Stimulated activated CD8-positive, alpha-beta memory T cell treated with anti-CD3 and anti-CD28 coated beads, Interleukin-12 subunit alpha, Interleukin-12 subunit beta, amount 100 ng/mL, for 24 hours (primary cell): ENCODE measurements around the gene NR1D1.
"Not testable (repeated sequence)": the region's sequence is repeated elsewhere in the genome, so short reads cannot be mapped to it uniquely, and the experiment has no call there.

Source experiments
- DNase-seq: peaks from one replicate; pipeline ENCODE4 v3.0.0-alpha.2; 2020; ENCODE audit errors: extremely low read depth

The NR1D1 gene

DNA sequence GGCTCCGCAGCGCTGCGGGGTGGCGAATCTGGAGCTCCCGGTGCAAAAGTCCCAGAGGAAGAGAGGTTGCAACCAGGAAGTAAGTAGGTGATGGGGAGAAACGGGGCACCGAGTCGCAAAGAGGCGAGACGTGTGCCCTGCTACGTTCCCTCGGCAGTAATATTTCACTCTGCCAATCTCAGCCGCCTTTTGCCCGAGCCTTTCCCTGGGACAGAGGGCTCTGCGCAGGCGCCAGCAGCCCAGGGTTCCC is at the start of gene NR1D1:
NR1D1 (minus strand) TSS at position 171 of the 250 bp plus-strand sequence. CDS start 495 bp downstream, outside the sequence.
- no peak for DNase-seq

DNA sequence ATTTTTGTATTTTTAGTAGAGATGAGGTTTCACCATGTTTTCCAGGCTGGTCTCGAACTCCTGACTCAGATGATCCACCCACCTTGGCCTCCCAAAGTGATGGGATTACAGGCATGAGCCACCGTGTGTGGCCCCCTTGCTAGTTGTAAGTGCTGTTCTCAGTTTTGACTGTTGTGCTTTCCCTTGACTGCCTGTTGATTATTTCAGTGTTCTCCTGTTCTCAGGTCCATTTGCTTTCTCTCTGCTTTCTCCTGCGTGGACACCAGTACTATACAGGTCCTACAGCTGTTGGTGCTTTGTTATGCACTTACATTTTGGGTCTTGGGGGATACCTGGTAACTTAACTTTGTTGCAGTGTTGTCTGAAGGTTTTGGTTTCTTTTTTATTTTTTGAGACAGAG is 48.1 kb upstream of the NR1D1 start:
- no peak for DNase-seq

DNA sequence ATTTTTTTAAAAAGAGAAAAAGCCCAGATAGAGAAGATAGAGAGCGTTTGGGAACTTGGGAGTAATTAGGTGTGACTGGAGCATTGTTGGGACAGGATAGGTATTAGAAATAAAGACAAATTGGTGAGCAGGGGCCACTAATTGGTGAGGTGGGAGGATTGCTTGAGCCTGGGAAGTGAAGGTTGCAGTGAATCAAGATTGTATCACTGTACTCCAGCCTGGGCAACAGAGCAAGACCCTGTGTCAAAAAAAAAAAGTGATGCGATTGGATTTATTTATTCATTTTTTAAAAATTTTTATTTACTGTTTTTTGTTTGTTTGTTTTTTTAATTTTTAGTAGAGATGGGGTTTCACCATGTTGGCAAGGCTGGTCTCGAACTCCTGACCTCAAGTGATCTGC is 45.1 kb upstream of the NR1D1 start:
- DNase-seq, result no peak

DNA sequence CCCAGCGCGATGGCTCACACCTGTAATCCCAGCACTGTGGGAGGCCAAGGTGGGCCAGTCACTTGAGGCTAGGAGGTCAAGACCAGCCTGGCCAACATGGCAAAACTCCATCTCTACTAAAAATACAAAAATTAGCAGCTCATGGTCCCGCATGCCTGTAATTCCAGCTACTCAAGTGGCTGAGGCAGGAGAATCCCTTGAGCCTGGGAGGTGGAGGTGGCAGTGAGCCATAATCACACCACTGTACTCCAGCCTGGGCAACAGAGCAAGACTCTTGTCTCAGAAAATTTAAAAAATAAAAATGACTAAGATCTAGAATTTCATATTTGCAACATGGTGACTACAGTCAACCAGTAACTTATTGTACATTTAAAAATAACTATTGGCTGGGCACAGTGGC is 42.8 kb upstream of the NR1D1 start:
- DNase-seq, result not testable (repeated sequence)

DNA sequence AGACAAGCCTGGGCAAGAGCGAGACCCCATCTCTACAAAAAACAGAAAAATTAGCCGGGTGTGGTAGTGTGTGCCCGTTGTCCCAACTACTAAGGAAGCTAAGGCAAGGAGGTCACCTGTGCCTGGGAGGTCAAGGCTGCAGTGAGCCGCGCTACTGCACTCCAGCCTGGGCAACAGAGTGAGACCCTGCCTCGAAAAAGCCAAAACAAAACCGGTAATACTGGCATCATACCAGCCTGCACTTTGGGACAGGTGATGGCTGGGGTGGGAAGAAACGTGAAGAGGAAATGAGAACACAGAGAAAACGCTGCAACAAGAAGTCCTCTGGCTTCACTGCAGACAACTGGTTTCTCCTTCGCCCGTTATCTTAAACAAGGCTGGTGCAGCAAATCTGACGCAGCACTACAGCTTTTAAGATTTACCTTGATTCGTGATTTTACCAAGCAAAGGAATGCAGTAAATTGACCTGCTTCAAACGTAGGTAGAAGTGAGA is 39.2 kb upstream of the NR1D1 start:
- no peak for DNase-seq

DNA sequence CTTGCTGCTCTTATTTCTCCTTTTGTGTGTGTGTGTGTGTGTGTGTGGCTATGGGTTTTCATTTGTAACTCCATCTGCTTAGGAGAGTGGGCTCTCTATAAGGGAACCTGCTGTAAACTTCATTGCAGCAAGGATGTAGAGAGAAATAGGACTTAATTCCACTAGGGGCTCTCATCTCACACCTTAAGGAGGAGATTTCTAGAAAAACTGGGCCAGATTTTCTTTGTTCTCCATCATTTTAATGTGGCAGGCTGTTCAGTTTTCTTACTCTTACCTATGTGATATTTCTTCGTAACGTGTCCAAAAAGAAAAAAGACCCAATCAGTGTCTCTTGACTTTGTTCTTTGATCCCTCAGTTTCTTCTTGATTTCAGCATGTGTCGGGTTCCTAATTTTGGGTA is 35.4 kb upstream of the NR1D1 start:
- no peak for DNase-seq

DNA sequence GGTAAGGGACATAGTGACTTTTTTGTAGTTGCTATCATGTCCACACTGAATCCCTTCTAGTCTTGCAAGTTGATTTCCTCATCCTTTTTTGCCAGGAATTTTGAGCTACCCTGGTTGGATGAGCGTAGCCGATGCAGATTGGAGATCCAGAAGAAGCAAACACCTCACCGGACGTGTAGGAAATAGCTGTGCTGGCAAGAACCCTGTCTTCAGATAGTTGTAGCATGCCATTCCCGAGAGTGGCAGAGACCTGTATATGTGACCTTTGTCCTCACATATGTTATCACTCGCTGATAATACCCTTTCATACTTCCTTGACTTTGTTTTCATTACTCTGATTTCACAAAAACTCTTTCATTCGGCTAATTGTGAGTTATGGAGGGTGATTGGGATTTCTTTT is 33.8 kb upstream of the NR1D1 start:
- DNase-seq, result no peak

DNA sequence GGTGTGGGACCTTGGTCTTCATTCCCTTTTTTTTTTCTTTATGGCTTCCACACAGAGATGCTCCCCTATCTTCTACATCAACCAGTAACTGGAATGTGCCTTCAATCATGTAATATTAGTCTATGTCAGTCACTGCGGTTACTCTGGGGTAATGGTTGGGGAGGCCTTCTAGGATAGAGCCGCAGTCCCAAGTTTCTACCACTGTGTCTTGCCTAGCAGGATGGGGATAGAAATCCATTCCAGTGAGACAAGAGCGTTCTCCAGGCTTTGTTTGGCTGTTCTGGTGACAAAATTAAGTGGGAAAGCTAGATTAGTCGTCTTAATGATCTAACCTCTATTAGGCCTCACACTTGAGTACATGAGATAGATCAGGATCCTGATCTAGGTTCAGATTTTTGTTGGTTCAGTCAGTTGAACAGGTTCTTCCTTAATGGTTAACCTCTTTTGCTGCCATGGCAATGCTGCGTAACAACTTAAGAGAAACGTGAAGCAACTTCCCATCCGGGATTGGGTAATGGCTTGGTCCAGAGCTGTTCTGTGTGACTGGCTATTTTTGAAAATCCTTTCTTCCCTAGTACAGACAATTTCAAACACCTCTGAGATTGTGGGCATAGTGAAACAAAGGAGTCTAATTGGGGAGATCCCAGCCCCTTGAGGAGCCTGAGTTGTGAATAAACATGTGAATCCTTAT is 30.1 kb upstream of the NR1D1 start:
- DNase-seq, result no peak

DNA sequence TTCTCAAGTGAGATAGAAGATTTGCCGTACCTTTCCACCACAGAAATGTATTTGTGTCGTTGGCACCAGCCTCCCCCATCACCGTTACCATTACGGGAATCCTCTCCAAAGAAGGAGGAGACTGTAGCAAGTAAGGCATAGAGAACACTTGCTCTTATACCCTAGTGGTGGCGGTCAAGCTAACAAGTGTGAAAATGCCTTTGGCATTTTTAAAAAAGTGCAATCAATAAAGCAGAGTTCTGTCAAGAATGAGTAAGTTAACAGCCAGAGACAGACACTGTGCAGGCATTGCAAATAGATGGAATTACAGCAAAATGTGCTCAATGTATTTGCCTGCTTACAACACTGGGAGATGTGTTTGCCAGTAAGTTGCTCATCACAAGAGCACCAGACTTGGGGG is 29.1 kb upstream of the NR1D1 start:
- no peak for DNase-seq

DNA sequence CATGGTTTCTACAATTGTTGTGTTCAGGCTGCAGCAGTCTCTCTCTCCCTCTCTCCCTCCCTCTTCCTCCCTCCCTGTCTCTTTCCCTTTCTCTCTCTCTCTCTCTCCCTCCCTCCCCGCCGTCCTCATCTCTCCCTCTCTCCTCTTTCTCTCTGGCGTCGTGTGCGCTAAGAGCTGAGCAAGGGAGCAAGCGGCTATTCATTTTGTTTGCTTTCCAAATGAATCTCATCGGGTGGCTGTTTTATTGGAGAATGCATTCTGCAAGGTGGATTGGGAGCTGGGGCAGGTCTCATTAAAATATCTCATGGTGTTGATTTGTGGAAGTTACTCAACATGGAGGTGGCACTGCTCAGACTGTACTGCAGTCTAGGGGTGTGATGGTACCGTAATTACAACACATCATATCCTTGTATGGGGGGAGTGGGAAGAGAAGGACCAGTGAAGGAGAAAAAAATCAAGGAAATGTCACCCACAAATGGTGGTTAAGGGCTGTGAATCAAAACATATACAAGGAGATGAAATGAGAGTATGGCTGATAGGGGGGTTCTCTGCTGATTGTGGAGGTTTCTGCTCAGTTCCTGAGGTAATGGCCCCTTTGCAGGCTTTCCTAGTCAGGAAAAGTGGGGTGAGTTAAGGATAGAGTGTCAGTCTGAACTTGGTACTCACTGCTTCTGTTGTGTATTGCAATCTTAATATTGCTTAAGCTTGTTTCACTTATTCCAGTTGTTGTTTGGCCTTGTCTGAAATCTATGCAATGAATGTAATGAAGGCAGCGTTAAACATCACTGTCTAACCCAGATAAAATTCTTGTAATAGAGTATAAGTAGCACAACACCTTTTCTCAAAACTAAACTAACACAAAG is 24.1 kb upstream of the NR1D1 start:
- DNase-seq, result no peak

DNA sequence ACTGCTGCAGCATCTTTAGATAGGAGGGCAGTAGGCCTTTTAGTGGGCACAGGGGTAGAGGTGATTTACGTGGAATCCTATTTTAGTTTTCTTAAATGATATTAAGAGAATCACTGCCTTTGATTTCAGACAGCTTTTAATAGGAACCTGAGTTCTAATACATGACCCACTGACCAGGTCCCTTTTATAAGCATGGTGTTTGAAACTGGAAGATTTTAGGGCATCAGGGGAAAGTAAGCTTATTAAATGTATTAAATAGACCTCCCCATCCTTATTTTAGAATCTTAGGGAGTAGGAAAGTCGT is 23.4 kb upstream of the NR1D1 start:
- no peak for DNase-seq

DNA sequence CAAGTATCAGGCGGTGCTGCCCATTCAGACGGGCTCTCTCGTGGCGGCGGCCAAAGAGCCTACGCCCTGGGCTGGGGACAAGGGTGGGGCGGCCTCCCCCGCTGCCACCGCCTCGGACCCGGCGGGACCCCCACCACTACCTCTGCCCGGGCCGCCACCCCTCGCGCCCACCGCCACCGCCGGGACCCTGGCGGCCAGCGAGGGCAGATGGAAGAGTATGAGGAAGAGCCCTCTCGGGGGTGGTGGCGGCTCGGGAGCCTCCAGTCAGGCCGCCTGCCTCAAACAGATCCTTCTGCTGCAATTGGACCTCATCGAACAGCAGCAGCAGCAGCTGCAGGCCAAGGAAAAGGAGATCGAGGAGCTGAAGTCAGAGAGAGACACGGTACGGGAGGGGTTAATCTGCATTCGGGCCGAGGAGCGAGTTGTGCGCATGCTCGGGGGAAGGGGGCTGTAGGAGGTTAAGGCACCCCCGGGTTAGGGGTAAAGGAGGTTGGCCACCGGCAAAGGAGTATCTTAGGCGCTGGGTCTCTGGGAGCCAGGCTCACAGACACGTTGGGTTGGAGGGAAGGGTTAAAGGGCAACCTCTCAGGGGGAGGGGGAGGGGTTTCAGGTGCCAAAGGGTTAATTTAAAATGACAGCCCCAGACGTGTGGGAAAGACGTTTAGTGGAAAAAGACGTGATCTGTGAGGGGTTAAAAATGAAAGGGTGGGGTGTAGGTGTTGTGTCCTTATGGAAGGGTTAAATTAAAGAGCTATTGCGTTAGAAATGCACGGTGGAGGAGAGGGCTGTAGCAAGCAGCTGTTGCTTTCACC is 22.8 kb upstream of the NR1D1 start:
- DNase-seq, result no peak

DNA sequence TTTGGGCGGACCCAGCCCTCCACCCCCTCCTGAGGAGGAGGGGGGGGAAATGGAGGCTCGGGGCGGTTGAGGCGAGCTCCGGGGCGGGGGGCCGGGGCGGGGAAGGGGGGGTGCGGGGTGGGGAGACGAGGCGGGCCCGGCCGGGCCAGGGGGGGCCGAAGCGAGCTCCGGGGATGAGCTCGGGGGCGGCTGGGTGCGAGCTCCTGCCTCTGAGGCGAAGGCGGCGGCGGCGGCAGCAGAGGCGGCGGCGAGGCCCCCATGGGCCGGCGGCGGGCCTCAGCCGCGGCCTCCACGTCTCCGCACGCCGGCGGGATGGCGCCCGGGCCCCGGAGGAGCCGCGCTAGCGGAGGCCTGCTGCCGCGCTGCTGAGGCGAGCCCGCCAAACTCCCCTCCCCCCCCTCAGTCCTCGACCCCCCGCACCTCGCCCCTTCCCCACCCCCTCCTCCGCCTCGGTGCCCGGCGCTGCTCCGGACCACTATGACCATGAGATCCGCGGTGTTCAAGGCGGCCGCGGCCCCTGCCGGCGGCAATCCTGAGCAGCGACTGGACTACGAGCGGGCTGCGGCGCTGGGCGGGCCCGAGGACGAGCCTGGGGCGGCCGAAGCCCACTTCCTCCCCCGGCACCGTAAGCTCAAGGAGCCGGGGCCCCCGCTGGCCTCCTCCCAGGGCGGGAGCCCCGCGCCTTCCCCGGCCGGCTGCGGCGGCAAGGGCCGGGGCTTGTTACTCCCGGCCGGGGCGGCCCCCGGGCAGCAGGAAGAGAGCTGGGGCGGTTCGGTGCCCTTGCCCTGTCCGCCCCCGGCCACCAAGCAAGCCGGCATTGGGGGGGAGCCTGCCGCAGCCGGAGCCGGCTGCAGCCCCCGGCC is 22.0 kb upstream of the NR1D1 start:
- no peak for DNase-seq

DNA sequence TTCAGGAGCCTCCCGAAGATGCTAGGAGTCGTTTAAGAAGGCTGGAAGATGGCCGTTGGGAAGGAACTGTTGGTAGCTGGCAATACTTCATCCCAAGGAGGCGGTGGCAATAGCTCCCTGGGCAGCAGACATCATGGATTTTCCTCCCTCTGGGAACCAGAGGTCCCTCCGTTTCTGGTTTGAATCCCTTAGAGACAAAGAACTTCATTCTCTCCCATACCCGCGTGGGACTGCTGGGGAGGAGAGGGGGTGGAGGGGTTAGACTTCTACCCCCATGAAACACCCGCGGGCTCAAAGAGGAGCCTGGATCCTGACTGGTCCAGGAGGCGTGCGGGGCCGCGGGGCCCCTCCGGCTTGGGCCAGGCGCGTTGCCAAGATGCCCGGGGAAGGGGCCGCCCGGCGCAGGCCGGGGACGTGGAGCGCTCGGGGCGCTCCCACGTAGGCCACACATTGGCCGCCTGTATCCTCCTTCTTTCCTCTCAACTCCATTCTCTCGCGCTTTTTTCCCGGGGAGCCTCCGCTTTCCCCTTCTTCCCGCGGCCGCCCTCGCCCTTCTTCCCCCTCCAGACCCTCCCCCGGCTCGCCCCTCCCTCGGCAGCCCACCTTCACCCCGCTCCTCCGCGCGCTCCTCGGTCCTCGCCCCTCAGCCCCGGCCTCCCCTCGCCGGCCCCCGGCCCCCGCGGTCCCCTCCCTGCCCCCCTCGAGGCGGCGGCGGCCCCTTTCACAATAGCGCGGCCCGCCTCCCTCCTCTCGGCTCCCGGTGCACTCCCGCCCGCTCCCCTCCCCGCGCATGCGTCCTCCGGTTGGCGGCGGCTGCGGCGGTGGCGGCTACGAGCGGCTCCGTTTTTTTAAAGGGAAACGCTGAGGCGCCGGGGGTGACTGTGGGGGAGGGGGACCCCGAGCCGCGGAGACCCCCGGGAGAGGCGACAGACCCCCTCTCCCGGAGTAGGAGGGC is 21.1 kb upstream of the NR1D1 start, which contains the start of gene MSL1:
MSL1 (plus strand) TSS at position 791 of the 955 bp plus-strand sequence. CDS start 642 bp downstream, outside the sequence.
- DNase-seq, result peak; percentile 72

DNA sequence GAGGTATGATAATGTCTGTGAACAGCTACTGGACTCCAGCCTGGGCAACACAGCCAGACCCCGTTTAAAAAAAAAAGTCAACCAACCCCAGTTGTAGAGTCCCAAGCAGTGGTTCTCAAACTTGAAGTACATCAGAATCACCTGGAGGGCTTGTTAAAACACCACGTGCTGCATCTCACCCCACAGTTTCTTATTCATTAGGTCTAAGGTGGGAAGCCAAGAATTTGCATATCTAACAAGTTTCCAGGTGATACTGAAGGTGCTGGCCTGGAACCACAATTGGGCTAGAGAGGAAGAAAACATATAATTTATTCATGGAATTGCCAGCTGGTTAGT is 14.7 kb upstream of the NR1D1 start:
- DNase-seq, result no peak

DNA sequence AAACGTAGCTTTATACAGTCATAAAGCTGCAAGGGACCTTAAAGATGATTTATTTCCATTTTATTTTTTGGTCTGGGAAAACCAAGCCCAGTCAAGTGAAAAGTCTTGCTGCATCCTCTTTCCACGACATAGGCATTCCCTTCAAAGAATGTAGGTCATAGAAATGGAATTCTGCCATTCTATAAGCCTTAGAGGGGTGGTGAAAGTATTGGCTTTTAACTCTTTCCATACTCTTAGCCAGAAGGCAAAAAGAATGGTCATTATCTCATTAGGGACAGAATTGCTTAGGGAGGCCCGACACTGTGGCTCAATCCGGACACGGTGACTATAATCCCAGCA is 13.5 kb upstream of the NR1D1 start:
- DNase-seq, result no peak

DNA sequence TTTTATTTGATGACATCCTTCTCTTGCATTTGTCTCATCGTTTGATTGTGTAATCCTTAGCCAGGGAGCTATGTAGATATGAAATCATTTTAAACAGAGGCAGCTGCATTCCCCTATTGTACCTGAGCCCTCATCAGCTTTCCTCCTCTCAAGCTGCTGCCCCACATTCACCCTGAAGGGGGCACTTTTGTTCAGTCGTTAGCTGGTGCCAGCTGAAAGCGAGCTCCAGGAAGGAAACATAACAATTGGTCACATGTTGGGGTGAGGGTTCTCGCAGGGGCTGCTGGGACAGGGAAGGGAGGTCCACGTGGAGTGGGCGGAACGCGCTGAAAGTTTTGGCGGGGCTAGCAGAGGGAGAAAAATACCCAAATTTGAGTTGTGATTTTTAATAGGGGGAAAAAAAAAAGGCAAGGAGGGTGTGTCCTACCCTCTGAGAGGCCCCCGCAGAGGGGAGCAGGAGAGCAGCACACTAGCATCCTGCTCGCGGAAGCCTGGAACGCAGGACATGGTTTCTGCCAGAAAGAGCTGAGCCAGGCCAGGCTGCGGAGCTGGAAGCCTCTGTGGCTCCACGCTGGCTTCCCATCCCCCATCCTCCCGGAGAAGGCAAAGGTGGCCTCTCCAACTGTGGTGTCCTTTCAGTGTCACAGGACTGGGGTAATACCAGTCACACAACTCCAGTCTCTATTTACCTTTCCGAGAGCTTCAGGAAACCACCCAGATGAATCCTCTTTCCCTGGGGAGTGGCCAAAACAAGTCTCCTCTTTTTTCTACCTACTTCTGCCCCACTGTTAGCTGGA is 12.9 kb upstream of the NR1D1 start:
- DNase-seq, result peak; percentile 81

DNA sequence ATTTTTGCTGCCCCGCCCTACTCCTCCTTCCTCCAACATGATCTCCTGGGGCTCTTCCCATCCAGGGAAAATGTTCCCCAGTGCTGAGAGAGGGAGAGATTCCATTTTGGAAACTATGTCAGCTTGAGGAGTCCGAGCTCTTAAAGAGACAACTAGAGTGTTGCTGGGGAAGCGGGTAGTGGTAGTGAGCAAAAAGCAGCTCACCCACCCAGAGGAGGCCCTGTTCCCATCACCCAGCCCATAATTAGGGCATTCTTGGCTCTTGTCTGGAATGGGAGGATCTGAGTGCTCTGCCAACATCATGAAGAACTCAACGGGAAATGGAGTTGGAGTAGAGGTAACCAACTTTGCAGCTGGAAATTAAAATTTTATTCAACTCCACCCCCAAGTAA is 12.3 kb upstream of the NR1D1 start:
- DNase-seq, result no peak

DNA sequence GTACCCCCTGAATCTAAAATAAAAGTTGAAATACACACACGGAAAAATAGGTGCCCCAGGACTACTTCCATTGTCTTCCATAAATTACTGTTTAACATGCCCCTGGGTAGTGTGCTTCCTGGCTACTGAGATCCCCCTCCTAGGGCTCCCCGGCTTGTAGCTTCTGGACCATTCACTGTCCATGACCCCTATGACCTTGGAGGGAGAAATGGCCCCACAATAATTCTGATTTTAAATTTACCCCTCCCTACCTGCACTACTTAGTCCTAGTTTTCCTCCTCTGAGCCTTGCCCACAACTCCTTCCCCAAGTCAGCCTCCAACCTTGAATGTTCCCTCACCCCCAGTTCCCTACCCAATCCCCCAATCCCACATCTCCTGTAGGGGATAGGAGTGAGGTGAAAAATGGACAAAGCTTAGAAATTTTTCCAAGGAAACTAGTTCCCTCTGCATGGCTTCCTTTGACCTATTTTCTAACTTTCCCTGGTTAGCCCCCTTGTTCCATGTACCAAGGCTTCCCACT is 11.9 kb upstream of the NR1D1 start:
- DNase-seq, result no peak
